Chondrocyte (in vitro differentiated cells): ENCODE results near the gene SBF2. TPM values are rescaled to one million over a fixed set of nuclear protein-coding genes. Genes with fewer than 3 reads are reported as not detected.
"Not testable (repeated sequence)": the region's sequence is repeated elsewhere in the genome, so short reads cannot be mapped to it uniquely, and the experiment has no call there.

Experiments used
- DNase-seq: peaks from one replicate; pipeline ENCODE4 v3.0.0; 2021; ENCODE audit warnings: mixed read lengths, low spot score
- H3K27ac Mint-ChIP-seq: one replicate; pipeline ENCODE4 v1.8.0; 2021; ENCODE audit warnings: mild to moderate bottlenecking, moderate library complexity, mixed read lengths; ENCODE audit not compliant: unreplicated experiment
- H3K27me3 Mint-ChIP-seq: 2 replicates; pipeline ENCODE4 v1.8.0; 2021; ENCODE audit warnings: low read depth, mixed read lengths
- H3K36me3 Mint-ChIP-seq: 2 replicates; pipeline ENCODE4 v1.8.0; 2021; ENCODE audit warnings: low read depth, mixed read lengths
- H3K4me1 Mint-ChIP-seq: 2 replicates; pipeline ENCODE4 v1.8.0; 2021; ENCODE audit warnings: low read depth, mild to moderate bottlenecking, mixed read lengths
- H3K4me3 Mint-ChIP-seq: one replicate; pipeline ENCODE4 v1.8.0; 2021; ENCODE audit warnings: mild to moderate bottlenecking, moderate library complexity, mixed read lengths; ENCODE audit not compliant: unreplicated experiment
- H3K9me3 Mint-ChIP-seq: 2 replicates; pipeline ENCODE4 v1.8.0; 2021; ENCODE audit warnings: low read depth, mixed read lengths
- total RNA-seq: library from RNA; stranded (reverse); gene quantifications from 3 replicates; pipeline ENCODE4 v1.2.1, GENCODE V29; 2021
- TF ChIP-seq, protein P1 (sequence below): fragments of 200-600 bp; sonication (generic); IDR thresholded peaks from 2 replicates; pipeline ENCODE4 v1.5.0; 2021; ENCODE audit warnings: antibody characterized with exemption, mild to moderate bottlenecking, moderate library complexity

The SBF2 gene
- total RNA-seq, 1 donor from 2014 or later, result 44.5 TPM

DNA sequence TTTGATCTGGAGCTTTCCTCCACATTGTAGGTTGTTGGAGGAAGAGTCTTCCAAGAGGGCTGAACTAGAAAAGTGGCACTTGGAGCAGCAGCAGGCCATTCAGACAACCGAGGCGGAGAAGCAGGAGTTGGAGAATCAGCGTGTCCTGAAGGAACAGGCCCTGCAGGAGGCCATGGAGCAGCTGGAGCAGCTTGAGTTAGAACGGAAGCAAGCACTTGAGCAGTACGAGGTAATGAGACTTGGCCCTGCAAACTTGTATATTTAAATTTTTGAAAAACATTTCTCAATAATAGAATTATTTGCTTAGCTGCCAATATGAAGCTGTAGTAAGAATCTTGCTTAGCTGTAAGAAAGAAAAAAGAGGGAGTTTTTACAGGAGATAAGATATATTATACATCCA lies 546.2 kb downstream of the SBF2 start:
- Mint-ChIP-seq H3K27ac (peak overlapping the region; percentile 66), H3K9me3 (no peaks in the 10 kb centered on the region), H3K4me3 (no peak overlapping the region), H3K36me3 (peaks cover 19% of the 10 kb centered on the region), H3K27me3 (no peaks in the 10 kb centered on the region), H3K4me1 (peaks cover 29% of the 10 kb centered on the region)
- DNase-seq, result no peak
- TF ChIP-seq, protein P1, sequence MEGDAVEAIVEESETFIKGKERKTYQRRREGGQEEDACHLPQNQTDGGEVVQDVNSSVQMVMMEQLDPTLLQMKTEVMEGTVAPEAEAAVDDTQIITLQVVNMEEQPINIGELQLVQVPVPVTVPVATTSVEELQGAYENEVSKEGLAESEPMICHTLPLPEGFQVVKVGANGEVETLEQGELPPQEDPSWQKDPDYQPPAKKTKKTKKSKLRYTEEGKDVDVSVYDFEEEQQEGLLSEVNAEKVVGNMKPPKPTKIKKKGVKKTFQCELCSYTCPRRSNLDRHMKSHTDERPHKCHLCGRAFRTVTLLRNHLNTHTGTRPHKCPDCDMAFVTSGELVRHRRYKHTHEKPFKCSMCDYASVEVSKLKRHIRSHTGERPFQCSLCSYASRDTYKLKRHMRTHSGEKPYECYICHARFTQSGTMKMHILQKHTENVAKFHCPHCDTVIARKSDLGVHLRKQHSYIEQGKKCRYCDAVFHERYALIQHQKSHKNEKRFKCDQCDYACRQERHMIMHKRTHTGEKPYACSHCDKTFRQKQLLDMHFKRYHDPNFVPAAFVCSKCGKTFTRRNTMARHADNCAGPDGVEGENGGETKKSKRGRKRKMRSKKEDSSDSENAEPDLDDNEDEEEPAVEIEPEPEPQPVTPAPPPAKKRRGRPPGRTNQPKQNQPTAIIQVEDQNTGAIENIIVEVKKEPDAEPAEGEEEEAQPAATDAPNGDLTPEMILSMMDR, result no peak

- TF ChIP-seq, protein P1, result no peak
- H3K4me3 Mint-ChIP-seq, result no peak overlapping the region
- DNase-seq, result no peak
- H3K36me3 Mint-ChIP-seq, result peaks cover 23% of the 10 kb centered on the region
- H3K4me1 Mint-ChIP-seq, result peaks cover 27% of the 10 kb centered on the region
- no peaks in the 10 kb centered on the region for H3K9me3 Mint-ChIP-seq
- no peak overlapping the region for H3K27ac Mint-ChIP-seq
- H3K27me3 Mint-ChIP-seq, result no peaks in the 10 kb centered on the region
These were observed 546.8 kb downstream of the SBF2 start for GRCh38 chr11:9747229-9747628.

GRCh38 chr11:9745411-9746211 lies 548.4 kb downstream of the SBF2 start:
- TF ChIP-seq, protein P1, result no peak
- Mint-ChIP-seq H3K9me3 (no peaks in the 10 kb centered on the region), H3K4me1 (peaks cover 27% of the 10 kb centered on the region), H3K4me3 (no peak overlapping the region), H3K27me3 (no peaks in the 10 kb centered on the region), H3K36me3 (peaks cover 27% of the 10 kb centered on the region), H3K27ac (peak overlapping the region; percentile 5)
- DNase-seq, result no peak

DNA sequence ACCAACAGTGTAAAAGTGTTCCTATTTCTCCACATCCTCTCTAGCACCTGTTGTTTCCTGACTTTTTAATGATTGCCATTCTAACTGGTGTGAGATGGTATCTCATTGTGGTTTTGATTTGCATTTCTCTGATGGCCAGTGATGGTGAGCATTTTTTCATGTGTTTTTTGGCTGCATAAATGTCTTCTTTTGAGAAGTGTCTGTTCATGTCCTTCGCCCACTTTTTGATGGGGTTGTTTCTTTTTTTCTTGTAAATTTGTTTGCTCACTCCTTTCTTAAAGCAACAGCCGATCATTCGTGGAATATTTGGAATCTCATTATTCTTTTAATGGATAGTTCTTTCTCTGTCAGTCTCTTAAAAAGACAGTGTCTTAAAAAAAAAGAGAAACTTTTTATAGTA lies 550.5 kb downstream of the SBF2 start:
- not testable (repeated sequence) for H3K27ac Mint-ChIP-seq, H3K4me3 Mint-ChIP-seq, H3K27me3 Mint-ChIP-seq, H3K9me3 Mint-ChIP-seq, DNase-seq
- peaks cover 20% of the 10 kb centered on the region for H3K36me3 Mint-ChIP-seq
- peaks cover 37% of the 10 kb centered on the region for H3K4me1 Mint-ChIP-seq

DNA sequence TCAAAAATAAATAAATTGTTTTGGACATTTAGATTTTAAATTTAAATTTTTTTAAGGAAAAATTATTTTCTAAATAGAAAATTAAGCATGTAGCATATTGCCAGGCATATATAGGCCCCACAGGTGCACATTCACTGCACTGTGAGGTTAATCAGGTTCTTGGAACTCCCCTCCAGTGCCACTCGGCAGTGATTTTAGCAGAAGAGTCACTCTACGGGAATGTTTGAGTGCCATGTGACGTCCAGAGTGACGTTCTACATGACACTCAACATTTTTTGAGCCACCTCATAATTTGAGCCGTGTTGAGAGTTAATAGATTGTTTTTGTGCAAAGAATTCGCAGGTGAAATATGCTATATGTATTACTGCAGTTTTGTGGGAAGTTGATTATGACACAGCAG lies 552.8 kb downstream of the SBF2 start:
- Mint-ChIP-seq H3K9me3 (no peaks in the 10 kb centered on the region), H3K27ac (no peak overlapping the region), H3K36me3 (peaks cover 27% of the 10 kb centered on the region), H3K4me1 (peaks cover 34% of the 10 kb centered on the region), H3K4me3 (no peak overlapping the region), H3K27me3 (no peaks in the 10 kb centered on the region)
- TF ChIP-seq, protein P1, result no peak
- DNase-seq, result no peak
